ENCODE results near the gene TRIM69. TPM values are rescaled to one million over a fixed set of nuclear protein-coding genes. Genes with fewer than 3 reads are reported as not detected.

TRIM69 gene
- total and polyA plus RNA-seq, 2 of the 8 experiments (the other 6 are each of a cell fraction or from before 2014, with no cell fraction given) = 4.3 to 6.2 TPM

- ChIA-PET CTCF (ENCODE audit: partially characterized antibody) (interaction anchor here (0.6 to 1.3 kb wide), 2 partner anchors 11 to 100 kb away, joined by 3 to 4 read pairs; partner anchors contain the start of gene SPG11), POLR2A (ENCODE audit: partially characterized antibody) (no interaction called here)
- DNase-seq (ENCODE audit: low read depth in 1 of 2, low spot score in 2 of 2) = no peak
- Histone ChIP-seq H2BK15ac (ENCODE audit: low read length) (no peak overlapping the region), H2BK20ac (ENCODE audit: low read length) (no peak overlapping the region), H4K8ac (ENCODE audit: extremely low read depth, insufficient read depth, low read length) (no peak overlapping the region), H3K14ac (ENCODE audit: insufficient read length) (no peak overlapping the region), H3K4me2 (ENCODE audit: insufficient read depth in 1 of 2, low read depth in 2 of 2, low read length in 2 of 2) (no peak overlapping the region), H3K56ac (replicated peaks; ENCODE audit: insufficient read length, low read depth, low read length) (no peak overlapping the region), H3K18ac (ENCODE audit: extremely low read depth, low read length) (no peak overlapping the region), H3K4ac (replicated peaks; ENCODE audit: insufficient read length, low read depth, low read length) (no peak overlapping the region), H3K79me2 (ENCODE audit: control insufficient read depth in 1 of 2, insufficient read depth in 2 of 2, low read length in 2 of 2) (no peaks in the 10 kb centered on the region), H3K4me1 (replicated peaks in 1 of 4; ENCODE audit: control insufficient read depth in 3 of 4, insufficient read depth in 4 of 4, low read length in 3 of 4) (no peaks in the 10 kb centered on the region), H2AFZ (ENCODE audit: low read length) (no peak overlapping the region), H2AK5ac (ENCODE audit: low read depth, low read length) (no peak overlapping the region), H3K23ac (ENCODE audit: insufficient read length) (no peak overlapping the region), H2BK5ac (ENCODE audit: low read depth, low read length) (no peak overlapping the region), H3K4me3 (ENCODE audit: extremely low read depth in 1 of 4, insufficient read depth in 2 of 4, low read depth in 3 of 4, low read length in 4 of 4) (no peak overlapping the region), H4K5ac (ENCODE audit: insufficient read length, low read depth, low read length) (no peak overlapping the region), H3K9ac (replicated peaks in 1 of 4; ENCODE audit: extremely low read depth in 1 of 4, low read depth in 3 of 4, low read length in 3 of 4) (no peak overlapping the region), H3K27ac (ENCODE audit: low read depth, low read length) (no peak overlapping the region), H3K27me3 (replicated peaks in 1 of 4; ENCODE audit: control insufficient read depth in 3 of 4, extremely low read depth in 1 of 4, insufficient read depth in 3 of 4, low read length in 3 of 4) (no peaks in the 10 kb centered on the region), H3K23me2 (ENCODE audit: low read depth, low read length) (no peaks in the 10 kb centered on the region), H4K20me1 (replicated peaks in 1 of 2; ENCODE audit: control insufficient read depth in 1 of 2, insufficient read depth in 2 of 2, low read length in 2 of 2) (no peaks in the 10 kb centered on the region), H3K36me3 (ENCODE audit: control insufficient read depth in 2 of 4, insufficient read depth in 4 of 4, low read length in 3 of 4) (no peaks in the 10 kb centered on the region), H2BK120ac (replicated peaks; ENCODE audit: low read depth, low read length) (no peak overlapping the region), H2BK12ac (ENCODE audit: low read depth, low read length) (no peak overlapping the region), H4K91ac (replicated peaks; ENCODE audit: insufficient read length, low read length) (no peak overlapping the region), H3K79me1 (ENCODE audit: low read depth, low read length) (no peaks in the 10 kb centered on the region), H3K9me3 (ENCODE audit: insufficient read depth in 2 of 2, low read depth in 1 of 2, low read length in 1 of 2) (no peaks in the 10 kb centered on the region)
- no peak for FAIRE-seq
- TF ChIP-seq EZH2 (IDR thresholded peaks at IDR 0.05; ENCODE audit: low read depth, low read length, severe bottlenecking) (no peak), KDM5A (IDR thresholded peaks at IDR 0.05; ENCODE audit: low read length) (no peak), RXRA (IDR thresholded peaks at IDR 0.05; ENCODE audit: insufficient read depth, low read depth, low read length) (no peak)
- WGBS, 2 experiments (ENCODE audit: extremely low coverage in 1 of 2, insufficient coverage in 1 of 2, insufficient read length in 1 of 2, insufficient replicate concordance in 2 of 2, low coverage in 1 of 2, low lambda C conversion rate in 2 of 2, missing lambda C conversion rate in 1 of 2) = 86% methylated on average over 3 of the region's 3 CpGs; no CpG with 5 or more reads in 1 of the 2 experiments
Observed at GRCh38 chr15:44763848-44764247, 27.5 kb downstream of the TRIM69 start.

Data from H1 (cell line).